ENCODE data around the gene HSD17B1.
"Not testable (repeated sequence)": the region's sequence is repeated elsewhere in the genome, so short reads cannot be mapped to it uniquely, and the experiment has no call there.

HSD17B1 gene

GRCh38 chr17:42525221-42525620, 27.5 kb upstream of the HSD17B1 start:
- no peak for DNase-seq (ENCODE audit: low read depth in 2 of 2)

- no peak for DNase-seq (ENCODE audit: low read depth in 2 of 2)
Measured at GRCh38 chr17:42526031-42526444, 26.7 kb upstream of the HSD17B1 start.

GRCh38 chr17:42527932-42528331, 24.8 kb upstream of the HSD17B1 start:
- DNase-seq (ENCODE audit: low read depth in 2 of 2), result no peak

GRCh38 chr17:42529061-42529460, 23.7 kb upstream of the HSD17B1 start:
- no peak for DNase-seq (ENCODE audit: low read depth in 2 of 2)

GRCh38 chr17:42530952-42531454, 21.7 kb upstream of the HSD17B1 start:
- DNase-seq (ENCODE audit: low read depth in 2 of 2), result no peak

- peak in 1 of 2 donors; percentile 25 for DNase-seq (ENCODE audit: low read depth in 2 of 2)
Measured at GRCh38 chr17:42531455-42532354, 21.0 kb upstream of the HSD17B1 start.

GRCh38 chr17:42535155-42536047, 17.3 kb upstream of the HSD17B1 start:
- DNase-seq (ENCODE audit: low read depth in 2 of 2), result no peak

- peak; percentile 75 to 85 for DNase-seq (ENCODE audit: low read depth in 2 of 2)
Measured at GRCh38 chr17:42536048-42536371, 16.7 kb upstream of the HSD17B1 start, which contains the start of gene NAGLU. Gene NAGLU, plus strand, starts transcription at chr17:42536241. Its CDS starts 32 bp downstream, at chr17:42536273.

GRCh38 chr17:42536372-42537155, 16.2 kb upstream of the HSD17B1 start:
- peak; percentile 54 to 71 for DNase-seq (ENCODE audit: low read depth in 2 of 2)

- DNase-seq (ENCODE audit: low read depth in 2 of 2), result no peak
Measured at GRCh38 chr17:42537156-42537805, 15.4 kb upstream of the HSD17B1 start.

- no peak for DNase-seq (ENCODE audit: low read depth in 2 of 2)
Measured at GRCh38 chr17:42537826-42538451, 14.8 kb upstream of the HSD17B1 start.

- no peak for DNase-seq (ENCODE audit: low read depth in 2 of 2)
Measured at GRCh38 chr17:42538482-42538881, 14.2 kb upstream of the HSD17B1 start.

- DNase-seq (ENCODE audit: low read depth in 2 of 2), result not testable (repeated sequence)
Measured at GRCh38 chr17:42540558-42540957, 12.2 kb upstream of the HSD17B1 start.

- no peak for DNase-seq (ENCODE audit: low read depth in 2 of 2)
Measured at GRCh38 chr17:42541041-42541833, 11.5 kb upstream of the HSD17B1 start.

GRCh38 chr17:42543190-42544079, 9.3 kb upstream of the HSD17B1 start:
- DNase-seq (ENCODE audit: low read depth in 2 of 2), result no peak

- DNase-seq (ENCODE audit: low read depth in 2 of 2), result no peak
Measured at GRCh38 chr17:42544874-42545283, 7.8 kb upstream of the HSD17B1 start.

- not testable (repeated sequence) for DNase-seq (ENCODE audit: low read depth in 2 of 2)
Measured at GRCh38 chr17:42545755-42546505, 6.8 kb upstream of the HSD17B1 start.

GRCh38 chr17:42547001-42547461, 5.7 kb upstream of the HSD17B1 start:
- DNase-seq (ENCODE audit: low read depth in 2 of 2), result no peak

Measured in stimulated activated CD4-positive, alpha-beta T cell treated with anti-CD3 and anti-CD28 coated beads, Interleukin-15, amount 100 ng/mL, for 48 hours (primary cell).